Gastroesophageal sphincter (tissue), 3 donors: ENCODE data around the gene TMEM145.

ENCODE experiments used
- CTCF ChIP-seq, 4 experiments: fragments of 200-600 bp in 2 of 4; fragments of 450-650 bp in 2 of 4; sonication (generic) in 1 of 4; IDR thresholded peaks; one replicate each; pipeline ENCODE4 v1.5.1; 2017 to 2019; ENCODE audit warnings: antibody characterized with exemption in 4 of 4, mild to moderate bottlenecking in 2 of 4, moderate library complexity in 2 of 4
- EP300 ChIP-seq: sonication (generic); formaldehyde crosslinking; IDR thresholded peaks from one replicate; pipeline ENCODE4 v1.6.1; 2017; ENCODE audit warnings: antibody characterized with exemption, mild to moderate bottlenecking
- POLR2A ChIP-seq, 2 donors: fragments of 450-650 bp; IDR thresholded peaks; one replicate each; pipeline ENCODE4 v1.6.1; 2017; ENCODE audit warnings: antibody characterized with exemption in 2 of 2, mild to moderate bottlenecking in 2 of 2, moderate library complexity in 1 of 2

- no peak for TF ChIP-seq EP300
- TF ChIP-seq CTCF (IDR thresholded peaks at IDR 0.05): no peak
- TF ChIP-seq POLR2A (IDR thresholded peaks at IDR 0.05): no peak
These were observed 54.8 kb downstream of the TMEM145 start for GRCh38 chr19:42367929-42368328.
